GM12875 (cell line): ENCODE data around the gene FOXK1.

Experiments used
- H3K4me3 ChIP-seq: one replicate; pipeline ENCODE4 v1.5.1; 2011; ENCODE audit warnings: low read depth, low read length, control low read depth
- TF ChIP-seq, protein P1 (sequence below): IDR thresholded peaks from 2 replicates; pipeline ENCODE4 v1.5.1; 2011; ENCODE audit warnings: low read depth, mild to moderate bottlenecking, control low read depth, inconsistent platforms, low read length, moderate library complexity, borderline replicate concordance; ENCODE audit not compliant: insufficient read depth

FOXK1 gene

DNA sequence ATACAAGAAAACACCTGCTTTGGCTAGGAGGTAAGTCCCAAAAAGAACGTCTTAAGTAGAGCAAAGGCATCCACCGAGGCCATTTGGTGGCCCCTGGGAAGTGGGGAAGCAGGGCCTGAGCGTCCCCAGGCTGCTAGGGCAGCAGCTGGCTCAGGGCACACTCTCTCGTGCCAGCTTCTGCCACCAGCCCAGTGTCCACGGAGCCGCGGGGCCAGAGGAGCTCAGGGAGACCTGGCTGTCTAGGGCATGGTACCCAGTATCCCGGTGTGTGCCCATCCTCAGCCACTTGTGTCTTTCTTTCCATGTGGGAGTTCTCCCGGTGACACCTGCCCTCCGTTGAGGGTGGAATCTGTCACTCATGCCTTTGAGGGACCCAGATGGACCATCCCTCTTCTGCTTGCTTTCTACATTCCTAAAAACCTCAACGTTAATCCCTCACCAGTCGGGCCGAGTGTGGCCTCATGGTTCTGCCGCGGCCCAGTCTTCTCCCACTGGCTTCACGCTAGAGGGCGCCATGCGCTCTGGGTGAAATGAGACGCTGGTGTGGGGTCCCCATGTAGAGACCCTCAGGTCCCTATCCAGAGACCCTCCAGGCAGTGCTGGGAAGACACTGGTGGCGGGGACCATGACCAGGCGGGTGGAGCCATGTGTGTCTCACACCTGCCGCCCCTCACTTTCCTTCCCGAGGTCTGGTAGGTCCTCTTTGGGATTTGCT is 83.8 kb downstream of the FOXK1 start:
- H3K4me3 ChIP-seq, result no peak overlapping the region
- TF ChIP-seq, protein P1, sequence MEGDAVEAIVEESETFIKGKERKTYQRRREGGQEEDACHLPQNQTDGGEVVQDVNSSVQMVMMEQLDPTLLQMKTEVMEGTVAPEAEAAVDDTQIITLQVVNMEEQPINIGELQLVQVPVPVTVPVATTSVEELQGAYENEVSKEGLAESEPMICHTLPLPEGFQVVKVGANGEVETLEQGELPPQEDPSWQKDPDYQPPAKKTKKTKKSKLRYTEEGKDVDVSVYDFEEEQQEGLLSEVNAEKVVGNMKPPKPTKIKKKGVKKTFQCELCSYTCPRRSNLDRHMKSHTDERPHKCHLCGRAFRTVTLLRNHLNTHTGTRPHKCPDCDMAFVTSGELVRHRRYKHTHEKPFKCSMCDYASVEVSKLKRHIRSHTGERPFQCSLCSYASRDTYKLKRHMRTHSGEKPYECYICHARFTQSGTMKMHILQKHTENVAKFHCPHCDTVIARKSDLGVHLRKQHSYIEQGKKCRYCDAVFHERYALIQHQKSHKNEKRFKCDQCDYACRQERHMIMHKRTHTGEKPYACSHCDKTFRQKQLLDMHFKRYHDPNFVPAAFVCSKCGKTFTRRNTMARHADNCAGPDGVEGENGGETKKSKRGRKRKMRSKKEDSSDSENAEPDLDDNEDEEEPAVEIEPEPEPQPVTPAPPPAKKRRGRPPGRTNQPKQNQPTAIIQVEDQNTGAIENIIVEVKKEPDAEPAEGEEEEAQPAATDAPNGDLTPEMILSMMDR, result no peak

DNA sequence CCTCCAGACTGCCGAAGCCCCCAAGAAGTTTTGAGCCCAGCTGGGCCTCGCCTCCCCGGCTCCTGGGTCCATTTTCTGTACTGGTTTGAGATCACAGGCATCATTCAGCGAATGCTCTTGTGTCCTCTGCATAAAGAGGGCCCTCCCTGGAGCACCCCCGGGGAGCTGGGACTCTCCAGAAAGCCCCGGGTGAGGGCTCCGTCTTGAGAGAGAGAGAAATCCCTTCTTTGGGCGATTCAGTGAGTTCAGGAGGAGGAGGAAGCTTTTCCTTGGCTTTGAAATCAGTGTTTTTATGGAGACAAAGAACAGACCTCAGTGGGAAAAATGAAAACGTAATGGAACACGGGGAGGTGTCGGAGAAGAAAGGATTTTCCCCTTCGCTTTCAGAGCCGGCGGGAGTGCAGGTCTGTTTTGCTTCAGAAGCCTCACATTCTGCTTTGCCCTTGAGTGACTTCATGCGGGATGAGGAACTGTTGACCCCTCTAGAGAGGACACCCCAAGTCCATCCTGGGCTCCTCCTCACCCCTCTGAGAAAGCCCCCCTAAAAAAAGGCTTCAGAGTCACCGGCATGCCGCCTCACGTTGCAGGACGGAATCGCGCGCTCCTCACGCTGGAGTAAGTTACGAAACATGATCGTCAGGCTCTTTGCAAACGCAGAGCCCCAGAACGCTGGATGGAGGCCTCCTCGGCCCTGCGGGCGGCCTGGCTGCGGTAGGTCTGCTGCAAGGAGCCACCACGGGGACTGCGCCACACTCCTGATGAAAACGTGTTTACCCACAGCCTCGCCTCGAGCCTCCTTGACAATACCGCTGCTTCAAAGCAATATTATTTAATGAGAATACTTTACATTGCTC is 84.8 kb downstream of the FOXK1 start:
- TF ChIP-seq, protein P1, result no peak
- H3K4me3 ChIP-seq, result no peak overlapping the region

DNA sequence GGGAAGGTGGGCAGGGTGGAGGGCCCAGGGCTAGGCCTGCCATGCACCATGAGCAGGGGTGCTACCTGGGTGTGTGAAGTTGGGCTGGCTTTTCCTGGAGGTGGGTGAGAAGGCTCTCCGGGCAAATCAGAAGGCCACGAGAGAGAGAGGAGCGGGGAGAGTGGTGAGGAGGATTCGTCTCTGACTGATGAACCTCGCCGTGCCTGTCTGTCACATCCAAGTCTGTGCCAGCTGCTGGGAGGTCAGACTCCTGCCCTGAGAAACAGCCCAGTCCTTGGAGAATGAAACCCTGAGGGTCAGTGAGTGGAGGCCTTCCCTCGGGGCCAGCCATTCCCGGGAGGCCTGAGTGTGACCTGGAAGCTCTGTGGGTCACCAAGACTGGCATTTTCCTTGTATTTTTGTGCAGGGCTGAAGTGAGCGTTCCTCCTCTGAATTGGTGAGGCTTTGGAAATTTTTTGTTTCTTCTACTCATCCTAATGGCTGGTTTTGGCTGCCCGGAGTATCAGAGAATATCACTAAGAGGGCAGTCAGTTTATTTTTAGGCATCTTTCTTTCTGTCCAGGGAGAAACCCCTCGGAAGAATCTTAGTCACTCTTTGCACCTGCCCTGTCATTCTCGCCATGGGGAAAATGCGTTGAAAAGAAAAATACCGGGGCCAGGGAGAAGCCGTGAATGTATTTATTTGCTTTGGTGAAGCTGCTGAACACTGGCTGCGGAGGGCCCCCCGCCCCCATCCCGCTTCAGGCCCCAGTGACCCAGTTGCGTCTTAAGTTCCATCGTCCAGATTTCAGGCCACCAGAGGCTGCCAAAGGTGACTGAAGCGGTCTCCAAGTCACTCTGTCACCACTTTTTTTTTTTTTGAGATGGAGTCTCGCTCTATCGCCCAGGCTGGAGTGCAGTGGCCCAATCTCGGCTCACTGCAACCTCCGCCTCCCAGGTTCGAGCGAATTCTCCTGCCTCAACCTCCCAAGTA is 86.8 kb downstream of the FOXK1 start:
- TF ChIP-seq, protein P1, result no peak
- H3K4me3 ChIP-seq, result no peak overlapping the region

DNA sequence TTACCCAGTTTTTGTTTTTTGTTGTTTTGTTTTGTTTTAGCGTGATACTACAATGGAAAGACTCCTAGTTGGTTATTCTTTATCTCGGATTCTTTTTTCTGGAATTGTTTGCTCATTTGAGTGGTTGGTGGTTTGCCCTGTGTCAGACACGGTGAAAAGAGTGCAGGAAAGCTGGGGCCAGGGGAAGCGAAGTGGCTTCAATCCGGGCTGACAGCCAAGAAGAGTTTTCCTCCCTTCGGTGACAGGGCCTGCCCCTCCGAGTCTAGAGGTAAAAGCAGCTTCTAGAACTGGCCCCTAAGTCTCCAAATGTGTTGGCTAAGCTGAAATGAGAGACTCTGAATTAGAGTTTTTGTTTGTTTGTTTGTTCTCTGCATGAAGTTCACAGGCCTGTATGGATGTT is 87.7 kb downstream of the FOXK1 start:
- no peak overlapping the region for H3K4me3 ChIP-seq
- TF ChIP-seq, protein P1, result no peak

DNA sequence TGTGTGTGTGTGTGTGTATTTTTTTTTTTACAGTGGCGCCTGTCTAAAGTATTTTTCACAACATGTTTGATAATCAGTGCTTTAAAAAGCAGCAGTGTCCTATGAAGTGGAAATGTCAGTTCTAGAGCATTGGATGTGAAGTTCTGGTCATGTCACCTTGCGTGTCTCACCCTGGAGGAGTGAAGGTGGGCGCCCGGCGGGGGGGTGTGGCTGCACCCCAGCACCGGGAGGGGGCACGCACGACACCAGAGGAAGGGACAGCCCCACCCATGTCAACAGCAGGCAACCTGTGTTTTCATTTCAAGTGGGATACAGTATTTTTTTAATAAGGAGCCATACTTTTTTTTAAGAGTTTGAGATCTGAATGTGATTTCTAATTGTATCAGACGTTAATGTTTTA is 88.8 kb downstream of the FOXK1 start:
- TF ChIP-seq, protein P1, result no peak
- no peak overlapping the region for H3K4me3 ChIP-seq

DNA sequence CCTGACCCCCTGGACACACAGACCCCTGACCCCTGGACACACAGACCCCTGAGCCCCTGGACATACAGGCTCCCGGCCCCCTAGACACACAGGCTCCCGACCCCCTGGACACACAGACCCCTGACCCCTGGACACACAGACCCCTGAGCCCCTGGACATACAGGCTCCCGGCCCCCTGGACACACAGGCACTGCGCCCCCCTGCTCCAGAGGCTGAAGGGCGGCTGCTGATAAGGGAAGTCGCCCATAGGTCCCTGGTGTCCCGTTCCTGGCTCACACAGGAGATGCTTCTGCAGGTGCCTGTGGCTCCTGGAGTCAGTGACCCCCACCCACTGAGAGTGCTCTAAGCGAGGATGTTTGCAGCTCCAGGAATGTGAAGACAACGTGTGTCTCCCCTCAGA is 89.6 kb downstream of the FOXK1 start:
- H3K4me3 ChIP-seq, result no peak overlapping the region
- TF ChIP-seq, protein P1, result no peak
